WTC11 (cell line): ENCODE data around the gene RPS29. TPM values are rescaled to one million over a fixed set of nuclear protein-coding genes. Genes with fewer than 3 reads are reported as not detected.

Source experiments
- ATAC-seq: fragments of 200-7000 bp; cut with Tn5 transposase; 2 replicates; pipeline ENCODE4 v1.10.0; 2021; ENCODE audit warnings: mild to moderate bottlenecking, moderate library complexity
- CTCF ChIA-PET: fragments of 300-600 bp; sonication (Branson Sonifier 250); formaldehyde crosslinking; loops from one replicate; lab custom pipeline; 2021; ENCODE audit warnings: antibody characterized with exemption; lab: Charles Lee
- POLR2A ChIA-PET: fragments of 350-600 bp; sonication (Branson Sonifier 250); formaldehyde crosslinking; loops from one replicate; lab custom pipeline; 2021; ENCODE audit warnings: antibody characterized with exemption; lab: Charles Lee
- DNase-seq: peaks from one replicate; pipeline ENCODE4 v3.0.0; 2021; ENCODE audit warnings: low spot score
- H3K27ac Mint-ChIP-seq: 2 replicates; pipeline ENCODE4 v1.8.0; 2021; ENCODE audit warnings: mixed read lengths
- H3K27me3 Mint-ChIP-seq: 2 replicates; pipeline ENCODE4 v1.8.0; 2021; ENCODE audit warnings: low read depth, mild to moderate bottlenecking, moderate library complexity, mixed read lengths
- H3K36me3 Mint-ChIP-seq: 2 replicates; pipeline ENCODE4 v1.8.0; 2021; ENCODE audit warnings: mixed read lengths
- H3K4me1 Mint-ChIP-seq: 2 replicates; pipeline ENCODE4 v1.8.0; 2022; ENCODE audit warnings: mixed read lengths
- H3K4me3 Mint-ChIP-seq: 2 replicates; pipeline ENCODE4 v1.8.0; 2021; ENCODE audit warnings: mild to moderate bottlenecking, moderate library complexity, mixed read lengths
- H3K9me3 Mint-ChIP-seq: 2 replicates; pipeline ENCODE4 v1.8.0; 2021; ENCODE audit warnings: mixed read lengths
- ARID4B ChIP-seq: sonication (generic); formaldehyde crosslinking; IDR thresholded peaks from 2 replicates; pipeline ENCODE4 v1.8.0; 2023; ENCODE audit warnings: missing genetic modification reagents, mild to moderate bottlenecking, borderline replicate concordance
- ATF1 ChIP-seq: sonication (generic); formaldehyde crosslinking; IDR thresholded peaks from 2 replicates; pipeline ENCODE4 v1.8.1; 2023; ENCODE audit warnings: mild to moderate bottlenecking, moderate library complexity, missing genetic modification reagents
- ATF3 ChIP-seq: sonication (generic); formaldehyde crosslinking; conservative IDR thresholded peaks from 2 replicates; pipeline ENCODE4 v1.8.1; 2022; ENCODE audit warnings: mild to moderate bottlenecking, missing genetic modification reagents
- CREB1 ChIP-seq: sonication (generic); formaldehyde crosslinking; IDR thresholded peaks from 2 replicates; pipeline ENCODE4 v1.8.0; 2023; ENCODE audit warnings: mild to moderate bottlenecking, missing genetic modification reagents
- ELF4 ChIP-seq: sonication (generic); formaldehyde crosslinking; IDR thresholded peaks from 2 replicates; pipeline ENCODE4 v1.8.1; 2022; ENCODE audit warnings: low read depth, mild to moderate bottlenecking, moderate library complexity, missing genetic modification reagents
- ESRRA ChIP-seq: sonication (generic); formaldehyde crosslinking; IDR thresholded peaks from 2 replicates; pipeline ENCODE4 v1.8.1; 2022; ENCODE audit warnings: mild to moderate bottlenecking, missing genetic modification reagents, borderline replicate concordance
- FOXK1 ChIP-seq: sonication (generic); formaldehyde crosslinking; IDR thresholded peaks from 2 replicates; pipeline ENCODE4 v1.8.0; 2022; ENCODE audit warnings: mild to moderate bottlenecking, moderate library complexity, missing genetic modification reagents
- GTF2I ChIP-seq: fragments of 250-450 bp; sonication (Bioruptor Pico); conservative IDR thresholded peaks from 2 replicates; pipeline ENCODE4 v1.4.0; 2021; ENCODE audit warnings: mild to moderate bottlenecking
- JAZF1 ChIP-seq: fragments of 250-450 bp; sonication (Bioruptor Pico); IDR thresholded peaks from 2 replicates; pipeline ENCODE4 v1.9.0; 2021; ENCODE audit warnings: moderate library complexity, mild to moderate bottlenecking, inconsistent platforms
- MXD4 ChIP-seq: fragments of 250-450 bp; sonication (Bioruptor Pico); IDR thresholded peaks from 2 replicates; pipeline ENCODE4 v1.8.0; 2021; ENCODE audit warnings: mild to moderate bottlenecking, moderate library complexity, borderline replicate concordance
- MYBL2 ChIP-seq: sonication (generic); formaldehyde crosslinking; IDR thresholded peaks from 2 replicates; pipeline ENCODE4 v1.8.1; 2023; ENCODE audit warnings: mild to moderate bottlenecking, moderate library complexity, missing genetic modification reagents
- NR2C2 ChIP-seq: sonication (generic); formaldehyde crosslinking; IDR thresholded peaks from 2 replicates; pipeline ENCODE4 v1.8.0; 2022; ENCODE audit warnings: mild to moderate bottlenecking, missing genetic modification reagents
- PRDM15 ChIP-seq: sonication (generic); formaldehyde crosslinking; IDR thresholded peaks from 2 replicates; pipeline ENCODE4 v1.8.0; 2022; ENCODE audit warnings: missing genetic modification reagents
- SOX15 ChIP-seq: fragments of 250-450 bp; sonication (Bioruptor Pico); IDR thresholded peaks from 2 replicates; pipeline ENCODE4 v1.9.0; 2021; ENCODE audit warnings: mild to moderate bottlenecking
- SP1 ChIP-seq: sonication (generic); formaldehyde crosslinking; conservative IDR thresholded peaks from 2 replicates; pipeline ENCODE4 v1.8.1; 2022; ENCODE audit warnings: missing genetic modification reagents
- STAT6 ChIP-seq: sonication (generic); formaldehyde crosslinking; conservative IDR thresholded peaks from 2 replicates; pipeline ENCODE4 v1.8.1; 2023; ENCODE audit warnings: mild to moderate bottlenecking, low read depth, missing genetic modification reagents, moderate library complexity
- TCF7 ChIP-seq: sonication (generic); formaldehyde crosslinking; IDR thresholded peaks from 2 replicates; pipeline ENCODE4 v1.8.0; 2022; ENCODE audit warnings: mild to moderate bottlenecking, low read depth, missing genetic modification reagents, moderate library complexity
- ZMAT4 ChIP-seq: fragments of 250-450 bp; sonication (Bioruptor Pico); IDR thresholded peaks from 2 replicates; pipeline ENCODE4 v1.9.0; 2021; ENCODE audit warnings: mild to moderate bottlenecking
- ZNF396 ChIP-seq: fragments of 250-450 bp; sonication (Bioruptor Pico); IDR thresholded peaks from 2 replicates; pipeline ENCODE4 v1.8.0; 2021; ENCODE audit warnings: mild to moderate bottlenecking, moderate library complexity, borderline replicate concordance
- ZNF416 ChIP-seq: fragments of 250-450 bp; sonication (Bioruptor Pico); IDR thresholded peaks from 2 replicates; pipeline ENCODE4 v1.9.0; 2021; ENCODE audit warnings: mild to moderate bottlenecking, inconsistent platforms
- ZNF423 ChIP-seq: fragments of 250-450 bp; sonication (Bioruptor Pico); IDR thresholded peaks from 2 replicates; pipeline ENCODE4 v2.1.2; 2022; ENCODE audit warnings: mild to moderate bottlenecking, moderate library complexity
- ZNF512 ChIP-seq: sonication (generic); formaldehyde crosslinking; IDR thresholded peaks from 2 replicates; pipeline ENCODE4 v1.8.1; 2022; ENCODE audit warnings: missing genetic modification reagents, borderline replicate concordance
- total RNA-seq: library from RNA; stranded (reverse); gene quantifications from 3 replicates; pipeline ENCODE4 v1.2.3, GENCODE V29; 2021
- TF ChIP-seq, protein P1 (sequence below): fragments of 250-450 bp; sonication (Bioruptor Pico); IDR thresholded peaks from 2 replicates; pipeline ENCODE4 v1.9.0; 2021; ENCODE audit warnings: moderate library complexity, mild to moderate bottlenecking, inconsistent platforms, borderline replicate concordance

RPS29 gene
- total RNA-seq, 1 experiment from 2014 or later = 2,168 TPM

GRCh38 chr14:49614196-49614595, 28.0 kb upstream of the RPS29 start:
- ChIA-PET POLR2A (no interaction called here), CTCF (no interaction called here)
- Mint-ChIP-seq H3K4me3 (no peak overlapping the region), H3K36me3 (peaks cover 19% of the 10 kb centered on the region), H3K27ac (no peak overlapping the region), H3K9me3 (no peaks in the 10 kb centered on the region), H3K27me3 (no peaks in the 10 kb centered on the region), H3K4me1 (peaks cover 6% of the 10 kb centered on the region)
- DNase-seq (no peak), ATAC-seq (no peak)
- TF ChIP-seq MYBL2 (no peak), NR2C2 (CRISPR knock-in tag) (no peak), TCF7 (CRISPR knock-in tag) (no peak), ESRRA (CRISPR knock-in tag) (no peak), ATF1 (CRISPR knock-in tag) (no peak), MXD4 (CRISPR knock-in tag) (no peak), ZNF396 (CRISPR knock-in tag) (no peak), ZNF423 (CRISPR knock-in tag) (no peak), PRDM15 (CRISPR knock-in tag) (no peak), SP1 (CRISPR knock-in tag) (no peak), ARID4B (CRISPR knock-in tag) (no peak), JAZF1 (CRISPR knock-in tag) (no peak), ELF4 (no peak)

DNA sequence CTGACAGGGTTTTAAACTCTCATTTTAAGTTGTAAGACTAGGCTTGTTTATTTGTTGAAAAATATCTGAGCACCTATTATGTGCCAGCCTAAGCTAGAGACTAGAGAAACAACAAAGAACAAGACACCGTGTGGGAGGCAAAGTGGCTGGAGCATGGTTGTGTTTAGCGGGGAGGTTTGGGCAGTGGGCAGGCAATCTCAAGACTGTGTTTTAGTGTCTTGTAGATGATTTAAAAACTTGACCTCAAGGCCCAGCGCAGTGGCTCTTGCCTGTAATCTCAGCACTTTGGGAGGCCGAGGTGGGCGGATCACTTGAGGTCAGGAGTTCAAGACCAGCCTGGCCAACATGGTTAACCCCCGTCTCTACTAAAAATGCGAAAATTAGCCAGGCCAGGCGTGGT, 26.5 kb upstream of the RPS29 start:
- Mint-ChIP-seq H3K9me3 (no peaks in the 10 kb centered on the region), H3K36me3 (peaks cover 11% of the 10 kb centered on the region), H3K4me3 (no peak overlapping the region), H3K27ac (peak overlapping the region; percentile 43; the same call in 1 of the 2 replicates), H3K4me1 (no peaks in the 10 kb centered on the region), H3K27me3 (no peaks in the 10 kb centered on the region)
- ATAC-seq (no peak), DNase-seq (no peak)
- ChIA-PET POLR2A (no interaction called here), CTCF (interaction anchor here (1.0 kb wide), 1 partner anchor 8 kb away, joined by 3 read pairs; the partner anchor contains the start of genes MGAT2 and RPL36AL)
- TF ChIP-seq STAT6 (CRISPR knock-in tag) (no peak), SOX15 (CRISPR knock-in tag) (no peak), ZMAT4 (no peak), ZNF512 (CRISPR knock-in tag) (no peak), ZNF416 (CRISPR knock-in tag) (no peak), ESRRA (CRISPR knock-in tag) (no peak), GTF2I (no peak), CREB1 (CRISPR knock-in tag) (no peak), FOXK1 (no peak), ATF3 (no peak), JAZF1 (CRISPR knock-in tag) (no peak)
- TF ChIP-seq, protein P1, sequence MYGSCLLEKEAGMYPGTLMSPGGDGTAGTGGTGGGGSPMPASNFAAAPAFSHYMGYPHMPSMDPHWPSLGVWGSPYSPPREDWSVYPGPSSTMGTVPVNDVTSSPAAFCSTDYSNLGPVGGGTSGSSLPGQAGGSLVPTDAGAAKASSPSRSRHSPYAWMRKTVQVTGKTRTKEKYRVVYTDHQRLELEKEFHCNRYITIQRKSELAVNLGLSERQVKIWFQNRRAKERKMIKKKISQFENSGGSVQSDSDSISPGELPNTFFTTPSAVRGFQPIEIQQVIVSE (CRISPR knock-in tag) = no peak
